Suprapubic skin (tissue), 4 donors: Measurements from ENCODE around the gene IFIT5. TPM values are rescaled to one million over a fixed set of nuclear protein-coding genes. Genes with fewer than 3 reads are reported as not detected.
"Not testable (repeated sequence)": the region's sequence is repeated elsewhere in the genome, so short reads cannot be mapped to it uniquely, and the experiment has no call there.

Experiments used
- DNase-seq, 2 donors: peaks; one replicate each; pipeline ENCODE4 v3.0.0-alpha.2; 2019; ENCODE audit warnings: low spot score in 2 of 2
- H3K27ac ChIP-seq: fragments of 200-600 bp; sonication (generic); one replicate; pipeline ENCODE4 v1.5.1; 2019
- H3K27me3 ChIP-seq: fragments of 200-600 bp; sonication (generic); one replicate; pipeline ENCODE4 v1.5.1; 2019
- H3K36me3 ChIP-seq: fragments of 200-600 bp; sonication (generic); one replicate; pipeline ENCODE4 v1.5.1; 2019
- H3K4me1 ChIP-seq: fragments of 200-600 bp; sonication (generic); one replicate; pipeline ENCODE4 v1.5.1; 2019
- H3K4me3 ChIP-seq: fragments of 200-600 bp; sonication (generic); one replicate; pipeline ENCODE4 v1.5.1; 2019; ENCODE audit warnings: mild to moderate bottlenecking
- H3K9me3 ChIP-seq: fragments of 200-600 bp; sonication (generic); one replicate; pipeline ENCODE4 v1.5.1; 2019
- EP300 ChIP-seq: sonication (generic); formaldehyde crosslinking; IDR thresholded peaks from one replicate; pipeline ENCODE4 v1.6.1; 2017; ENCODE audit warnings: antibody characterized with exemption
- POLR2A ChIP-seq, 2 donors: fragments of 450-650 bp; IDR thresholded peaks; one replicate each; pipeline ENCODE4 v1.6.1; 2017; ENCODE audit warnings: antibody characterized with exemption in 2 of 2, mild to moderate bottlenecking in 2 of 2, moderate library complexity in 2 of 2
- POLR2AphosphoS5 ChIP-seq, 3 donors: sonication (generic); formaldehyde crosslinking; IDR thresholded peaks; one replicate each; pipeline ENCODE4 v1.6.1; 2017; ENCODE audit warnings: antibody characterized with exemption in 3 of 3
- WGBS: methylation state at CpG from one replicate; pipeline ENCODE4 v1.1.5; 2018; 5-methylcytosine and 5-hydroxymethylcytosine counted together
- total RNA-seq, 4 donors: library from RNA; depleted of rRNA; stranded (reverse); fragments of >200 nt; gene quantifications; one replicate each; pipeline ENCODE4 v1.1.0, GENCODE V29; 2016
- TF ChIP-seq, protein P1 (sequence below), 2 donors: fragments of 200-600 bp in 1 of 2; fragments of 450-650 bp in 1 of 2; sonication (generic) in 1 of 2; IDR thresholded peaks; one replicate each; pipeline ENCODE4 v1.5.1; 2016 to 2019; ENCODE audit warnings: antibody characterized with exemption in 2 of 2, mild to moderate bottlenecking in 1 of 2, moderate library complexity in 1 of 2

The IFIT5 gene
- total RNA-seq, 4 donors from 2014 or later = 4.3 to 8.2 (median 6.3) TPM

GRCh38 chr10:89438525-89438924 lies 24.2 kb downstream of the IFIT5 start:
- Histone ChIP-seq H3K4me1 (no peaks in the 10 kb centered on the region), H3K36me3 (no peaks in the 10 kb centered on the region), H3K27me3 (no peaks in the 10 kb centered on the region), H3K9me3 (no peaks in the 10 kb centered on the region), H3K27ac (no peak overlapping the region), H3K4me3 (no peak overlapping the region)
- no peak for TF ChIP-seq POLR2AphosphoS5 (IDR thresholded peaks at IDR 0.05)
- TF ChIP-seq POLR2A (IDR thresholded peaks at IDR 0.05) = no peak
- TF ChIP-seq EP300 = no peak
- TF ChIP-seq, protein P1, sequence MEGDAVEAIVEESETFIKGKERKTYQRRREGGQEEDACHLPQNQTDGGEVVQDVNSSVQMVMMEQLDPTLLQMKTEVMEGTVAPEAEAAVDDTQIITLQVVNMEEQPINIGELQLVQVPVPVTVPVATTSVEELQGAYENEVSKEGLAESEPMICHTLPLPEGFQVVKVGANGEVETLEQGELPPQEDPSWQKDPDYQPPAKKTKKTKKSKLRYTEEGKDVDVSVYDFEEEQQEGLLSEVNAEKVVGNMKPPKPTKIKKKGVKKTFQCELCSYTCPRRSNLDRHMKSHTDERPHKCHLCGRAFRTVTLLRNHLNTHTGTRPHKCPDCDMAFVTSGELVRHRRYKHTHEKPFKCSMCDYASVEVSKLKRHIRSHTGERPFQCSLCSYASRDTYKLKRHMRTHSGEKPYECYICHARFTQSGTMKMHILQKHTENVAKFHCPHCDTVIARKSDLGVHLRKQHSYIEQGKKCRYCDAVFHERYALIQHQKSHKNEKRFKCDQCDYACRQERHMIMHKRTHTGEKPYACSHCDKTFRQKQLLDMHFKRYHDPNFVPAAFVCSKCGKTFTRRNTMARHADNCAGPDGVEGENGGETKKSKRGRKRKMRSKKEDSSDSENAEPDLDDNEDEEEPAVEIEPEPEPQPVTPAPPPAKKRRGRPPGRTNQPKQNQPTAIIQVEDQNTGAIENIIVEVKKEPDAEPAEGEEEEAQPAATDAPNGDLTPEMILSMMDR (IDR thresholded peaks at IDR 0.05) = no peak
- WGBS = 82% methylated on average over 4 of the region's 4 CpGs
- no peak for DNase-seq

DNA sequence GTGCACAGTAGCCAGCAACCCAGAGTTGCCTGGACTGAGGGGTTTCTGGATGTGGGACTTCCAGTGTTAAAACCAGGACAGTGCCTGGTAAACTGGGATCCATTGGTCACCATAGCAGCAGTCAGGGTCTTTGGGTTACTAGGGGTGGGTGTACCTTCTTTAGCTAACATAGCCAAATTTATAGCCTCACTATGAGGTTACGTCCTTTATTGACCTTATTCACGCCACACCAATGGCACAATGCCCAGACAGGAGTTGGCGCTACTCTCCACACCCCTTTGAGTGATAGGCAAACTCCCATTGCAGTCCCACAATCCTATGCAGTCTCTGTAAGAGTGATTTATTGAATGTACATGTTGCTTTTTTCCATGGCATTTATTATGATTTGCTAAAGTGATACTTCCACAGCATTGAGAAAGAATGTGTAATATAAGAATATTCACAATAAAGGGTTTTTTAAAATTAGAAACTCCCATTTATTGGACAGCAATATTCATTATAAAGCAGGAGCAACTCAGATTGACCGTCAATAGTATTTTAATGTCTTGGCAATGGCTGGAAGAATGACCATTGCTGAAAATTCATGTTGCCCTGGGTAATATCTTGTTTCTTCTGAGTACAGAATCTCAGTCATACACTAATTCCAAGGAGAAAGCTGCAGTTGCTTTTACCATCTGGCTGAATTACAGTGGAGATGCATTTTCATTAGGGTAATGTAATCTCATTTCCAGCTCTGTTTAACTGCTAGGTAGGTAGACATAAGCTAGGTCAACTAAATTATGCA lies 26.1 kb downstream of the IFIT5 start:
- DNase-seq = no peak

GRCh38 chr10:89442289-89442688 lies 27.9 kb downstream of the IFIT5 start:
- Histone ChIP-seq H3K4me1 (no peaks in the 10 kb centered on the region), H3K27ac (no peak overlapping the region), H3K36me3 (no peaks in the 10 kb centered on the region), H3K9me3 (no peaks in the 10 kb centered on the region), H3K27me3 (no peaks in the 10 kb centered on the region), H3K4me3 (no peak overlapping the region)
- TF ChIP-seq POLR2A (IDR thresholded peaks at IDR 0.05) = no peak
- no peak for TF ChIP-seq EP300
- TF ChIP-seq POLR2AphosphoS5 (IDR thresholded peaks at IDR 0.05) = no peak
- TF ChIP-seq, protein P1 (IDR thresholded peaks at IDR 0.05) = no peak
- no peak for DNase-seq
- WGBS = 89% methylated on average over 1 of the region's 1 CpG

More for the DNA sequence above, 26.1 kb downstream of the IFIT5 start:
- Histone ChIP-seq H3K27ac (no peak overlapping the region), H3K4me1 (no peaks in the 10 kb centered on the region), H3K36me3 (no peaks in the 10 kb centered on the region), H3K27me3 (no peaks in the 10 kb centered on the region), H3K4me3 (no peak overlapping the region), H3K9me3 (no peaks in the 10 kb centered on the region)
- TF ChIP-seq POLR2AphosphoS5 (IDR thresholded peaks at IDR 0.05) (no peak), EP300 (no peak), POLR2A (IDR thresholded peaks at IDR 0.05) (no peak)
- TF ChIP-seq, protein P1 (IDR thresholded peaks at IDR 0.05) = no peak
- WGBS = 61% methylated on average over 4 of the region's 4 CpGs

GRCh38 chr10:89444819-89445218 lies 30.5 kb downstream of the IFIT5 start:
- DNase-seq, H3K27ac ChIP-seq, H3K27me3 ChIP-seq, H3K9me3 ChIP-seq, H3K36me3 ChIP-seq, H3K4me3 ChIP-seq, H3K4me1 ChIP-seq: not testable (repeated sequence)
- WGBS = 100% methylated on average over 1 of the region's 7 CpGs

- Histone ChIP-seq H3K4me3 (no peak overlapping the region), H3K36me3 (no peaks in the 10 kb centered on the region), H3K27ac (no peak overlapping the region), H3K27me3 (no peaks in the 10 kb centered on the region), H3K9me3 (no peaks in the 10 kb centered on the region), H3K4me1 (peaks cover 3% of the 10 kb centered on the region)
- DNase-seq = no peak
- TF ChIP-seq, protein P1 (IDR thresholded peaks at IDR 0.05) = no peak
- no peak for TF ChIP-seq POLR2A (IDR thresholded peaks at IDR 0.05)
- TF ChIP-seq POLR2AphosphoS5 (IDR thresholded peaks at IDR 0.05) = no peak
- TF ChIP-seq EP300 = no peak
- 90% methylated on average over 2 of the region's 2 CpGs for WGBS
These were observed 36.5 kb downstream of the IFIT5 start for GRCh38 chr10:89450901-89451300.
